Loucy (cell line): ENCODE measurements around the gene MCTS1.

Source experiments
- H2AFZ ChIP-seq: fragments of 200-600 bp; sonication (generic); 2 replicates; pipeline ENCODE4 v1.6.0; 2016; ENCODE audit warnings: antibody characterized with exemption, mild to moderate bottlenecking, low read length, moderate library complexity
- H3F3A ChIP-seq: fragments of 200-600 bp; 2 replicates; pipeline ENCODE4 v1.6.0; 2016; ENCODE audit warnings: antibody characterized with exemption, low read depth, mild to moderate bottlenecking
- H3K27me3 ChIP-seq: fragments of 200-600 bp; sonication (generic); 2 replicates; pipeline ENCODE4 v1.6.1; 2014; ENCODE audit warnings: low read length, mild to moderate bottlenecking; ENCODE audit not compliant: insufficient read depth, poor library complexity, severe bottlenecking
- H3K36me3 ChIP-seq: fragments of 200-600 bp; sonication (generic); 2 replicates; pipeline ENCODE4 v1.6.1; 2016; ENCODE audit warnings: low read length; ENCODE audit not compliant: insufficient read depth
- H3K4me1 ChIP-seq: fragments of 200-600 bp; sonication (generic); 2 replicates; pipeline ENCODE4 v1.5.1; 2014; ENCODE audit warnings: low read length, mild to moderate bottlenecking; ENCODE audit not compliant: insufficient read depth, poor library complexity, severe bottlenecking
- H3K4me2 ChIP-seq: fragments of 200-600 bp; sonication (generic); 2 replicates; pipeline ENCODE4 v1.6.0; 2014; ENCODE audit warnings: antibody characterized with exemption, low read length, low read depth, mild to moderate bottlenecking; ENCODE audit not compliant: poor library complexity, severe bottlenecking
- H3K4me3 ChIP-seq: fragments of 200-600 bp; sonication (generic); 2 replicates; pipeline ENCODE4 v1.5.1; 2014; ENCODE audit warnings: low read length, mild to moderate bottlenecking, mixed read lengths; ENCODE audit not compliant: poor library complexity, severe bottlenecking
- H3K79me2 ChIP-seq: fragments of 200-600 bp; sonication (generic); 2 replicates; pipeline ENCODE4 v1.6.1; 2014; ENCODE audit warnings: low read length; ENCODE audit not compliant: insufficient read depth
- H3K9ac ChIP-seq: fragments of 200-600 bp; sonication (generic); 2 replicates; pipeline ENCODE4 v1.6.0; 2014; ENCODE audit warnings: mild to moderate bottlenecking, low read depth, low read length, moderate library complexity; ENCODE audit not compliant: poor library complexity, severe bottlenecking
- H3K9me2 ChIP-seq: fragments of 200-600 bp; sonication (generic); replicated peaks from 2 replicates; pipeline ENCODE4 v1.6.1; 2016; ENCODE audit warnings: low read depth, low read length, mixed read lengths
- H3K9me3 ChIP-seq: fragments of 200-600 bp; sonication (generic); 2 replicates; pipeline ENCODE4 v1.6.1; 2014; ENCODE audit warnings: mild to moderate bottlenecking, antibody characterized with exemption, low read length, low read depth; ENCODE audit not compliant: insufficient read depth
- H4K20me1 ChIP-seq: fragments of 200-600 bp; sonication (generic); 2 replicates; pipeline ENCODE4 v1.6.0; 2014; ENCODE audit warnings: antibody characterized with exemption, low read length, mild to moderate bottlenecking; ENCODE audit not compliant: insufficient read depth, poor library complexity, severe bottlenecking
- EZH2phosphoT487 ChIP-seq: fragments of 200-600 bp; IDR thresholded peaks from 2 replicates; pipeline ENCODE4 v1.6.1; 2018; ENCODE audit warnings: antibody characterized with exemption, mild to moderate bottlenecking, moderate library complexity, borderline replicate concordance
- TF ChIP-seq, protein P1 (sequence below): fragments of 200-600 bp; sonication (generic); conservative IDR thresholded peaks from 2 replicates; pipeline ENCODE4 v1.5.1; 2014; ENCODE audit warnings: mild to moderate bottlenecking, antibody characterized with exemption, low read length

MCTS1 gene

GRCh38 chrX:120660637-120661036, 56.7 kb downstream of the MCTS1 start:
- no peak overlapping the region for H3K4me2 ChIP-seq
- H3K27me3 ChIP-seq: no peaks in the 10 kb centered on the region
- H3F3A ChIP-seq: no peaks in the 10 kb centered on the region
- H3K4me1 ChIP-seq: no peaks in the 10 kb centered on the region
- no peak overlapping the region for H3K4me3 ChIP-seq
- H3K9me3 ChIP-seq: no peaks in the 10 kb centered on the region
- no peaks in the 10 kb centered on the region for H3K36me3 ChIP-seq
- no peak overlapping the region for H3K9ac ChIP-seq
- no peak for TF ChIP-seq EZH2phosphoT487
- TF ChIP-seq, protein P1, sequence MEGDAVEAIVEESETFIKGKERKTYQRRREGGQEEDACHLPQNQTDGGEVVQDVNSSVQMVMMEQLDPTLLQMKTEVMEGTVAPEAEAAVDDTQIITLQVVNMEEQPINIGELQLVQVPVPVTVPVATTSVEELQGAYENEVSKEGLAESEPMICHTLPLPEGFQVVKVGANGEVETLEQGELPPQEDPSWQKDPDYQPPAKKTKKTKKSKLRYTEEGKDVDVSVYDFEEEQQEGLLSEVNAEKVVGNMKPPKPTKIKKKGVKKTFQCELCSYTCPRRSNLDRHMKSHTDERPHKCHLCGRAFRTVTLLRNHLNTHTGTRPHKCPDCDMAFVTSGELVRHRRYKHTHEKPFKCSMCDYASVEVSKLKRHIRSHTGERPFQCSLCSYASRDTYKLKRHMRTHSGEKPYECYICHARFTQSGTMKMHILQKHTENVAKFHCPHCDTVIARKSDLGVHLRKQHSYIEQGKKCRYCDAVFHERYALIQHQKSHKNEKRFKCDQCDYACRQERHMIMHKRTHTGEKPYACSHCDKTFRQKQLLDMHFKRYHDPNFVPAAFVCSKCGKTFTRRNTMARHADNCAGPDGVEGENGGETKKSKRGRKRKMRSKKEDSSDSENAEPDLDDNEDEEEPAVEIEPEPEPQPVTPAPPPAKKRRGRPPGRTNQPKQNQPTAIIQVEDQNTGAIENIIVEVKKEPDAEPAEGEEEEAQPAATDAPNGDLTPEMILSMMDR: no peak
- no peaks in the 10 kb centered on the region for H4K20me1 ChIP-seq
- H3K9me2 ChIP-seq: no peaks in the 10 kb centered on the region
- H3K79me2 ChIP-seq: no peaks in the 10 kb centered on the region
- no peak overlapping the region for H2AFZ ChIP-seq
